ENCODE measurements around the gene ZNF599. TPM values are rescaled to one million over a fixed set of nuclear protein-coding genes. Genes with fewer than 3 reads are reported as not detected.

Gene ZNF599
- total RNA-seq, 2 experiments from 2014 or later = 2.0 to 2.9 TPM

DNA sequence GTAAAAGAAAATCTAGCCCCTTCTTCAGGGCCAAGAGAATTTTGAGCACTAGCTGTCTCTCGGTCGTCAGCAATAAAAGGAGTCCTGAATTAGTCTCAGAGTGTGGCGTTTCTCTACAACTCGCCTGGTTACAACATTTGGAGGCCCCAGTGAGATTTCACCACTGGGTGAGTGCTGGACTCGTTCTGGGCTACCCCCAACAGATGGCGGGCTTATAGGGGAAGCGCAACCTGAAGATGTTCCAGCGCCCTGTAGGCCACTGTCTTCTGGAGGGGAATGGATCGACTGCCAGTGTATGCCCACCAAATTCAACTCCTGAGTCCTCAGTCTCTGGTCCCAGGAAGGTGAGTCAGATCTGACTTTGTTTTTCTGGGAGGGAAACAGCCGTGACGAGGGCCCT lies 50.7 kb downstream of the ZNF599 start:
- H3K9me3 ChIP-seq (ENCODE audit: control insufficient read depth in 1 of 2, insufficient read depth in 1 of 2, low read length in 2 of 2) = no peaks in the 10 kb centered on the region
- Mint-ChIP-seq H3K27me3 (peaks cover 43% of the 10 kb centered on the region), H3K4me3 (no peak overlapping the region), H3K36me3 (ENCODE audit: low read depth) (no peaks in the 10 kb centered on the region), H3K27ac (no peak overlapping the region), H3K4me1 (ENCODE audit: low read depth) (no peaks in the 10 kb centered on the region), H3K9me3 (no peaks in the 10 kb centered on the region)
- H3K27ac ChIP-seq (ENCODE audit: low read depth in 1 of 2, low read length in 2 of 2) = no peak overlapping the region
- TF ChIP-seq, protein P1, sequence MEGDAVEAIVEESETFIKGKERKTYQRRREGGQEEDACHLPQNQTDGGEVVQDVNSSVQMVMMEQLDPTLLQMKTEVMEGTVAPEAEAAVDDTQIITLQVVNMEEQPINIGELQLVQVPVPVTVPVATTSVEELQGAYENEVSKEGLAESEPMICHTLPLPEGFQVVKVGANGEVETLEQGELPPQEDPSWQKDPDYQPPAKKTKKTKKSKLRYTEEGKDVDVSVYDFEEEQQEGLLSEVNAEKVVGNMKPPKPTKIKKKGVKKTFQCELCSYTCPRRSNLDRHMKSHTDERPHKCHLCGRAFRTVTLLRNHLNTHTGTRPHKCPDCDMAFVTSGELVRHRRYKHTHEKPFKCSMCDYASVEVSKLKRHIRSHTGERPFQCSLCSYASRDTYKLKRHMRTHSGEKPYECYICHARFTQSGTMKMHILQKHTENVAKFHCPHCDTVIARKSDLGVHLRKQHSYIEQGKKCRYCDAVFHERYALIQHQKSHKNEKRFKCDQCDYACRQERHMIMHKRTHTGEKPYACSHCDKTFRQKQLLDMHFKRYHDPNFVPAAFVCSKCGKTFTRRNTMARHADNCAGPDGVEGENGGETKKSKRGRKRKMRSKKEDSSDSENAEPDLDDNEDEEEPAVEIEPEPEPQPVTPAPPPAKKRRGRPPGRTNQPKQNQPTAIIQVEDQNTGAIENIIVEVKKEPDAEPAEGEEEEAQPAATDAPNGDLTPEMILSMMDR (IDR thresholded peaks at IDR 0.05) = no peak
- intact Hi-C loops (cut with DNase I, micrococcal nuclease) = no loop called here
- H3K4me1 ChIP-seq (ENCODE audit: insufficient read depth, low read length) = no peaks in the 10 kb centered on the region
- ATAC-seq (ENCODE audit: poor library complexity) = no peak
- DNase-seq = no peak
- POLR2A ChIA-PET = no interaction called here
- no peaks in the 10 kb centered on the region for H3K36me3 ChIP-seq (ENCODE audit: insufficient read depth, low read length)
- peaks cover 3 to 5% of the 10 kb centered on the region in 2 experiments for H3K27me3 ChIP-seq (ENCODE audit: control insufficient read depth in 1 of 2, insufficient read depth in 2 of 2, low read length in 2 of 2)
- H3K4me3 ChIP-seq (ENCODE audit: low read length) = no peak overlapping the region
- CTCF ChIA-PET = no interaction called here

DNA sequence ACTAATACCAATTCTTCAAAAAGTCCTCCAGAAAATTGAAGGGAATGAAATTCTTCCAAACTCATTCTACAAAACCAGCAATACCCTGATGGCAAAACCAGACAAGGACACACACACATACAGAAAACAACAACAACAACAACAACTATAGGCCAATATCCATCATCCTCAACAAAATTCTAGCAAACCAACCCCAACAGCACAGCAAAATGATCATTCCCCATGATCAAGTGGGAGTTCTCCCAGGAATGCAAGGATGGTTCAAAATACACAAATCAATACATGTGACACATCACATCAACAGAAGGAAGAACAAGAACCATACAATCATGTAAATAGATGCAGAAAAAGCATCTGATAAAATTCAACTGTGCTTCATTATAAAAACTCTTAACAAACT lies 57.7 kb downstream of the ZNF599 start:
- intact Hi-C loops (cut with DNase I, micrococcal nuclease) = no loop called here
- peaks cover 4 to 17% of the 10 kb centered on the region in 2 experiments for H3K9me3 ChIP-seq (ENCODE audit: control insufficient read depth in 1 of 2, insufficient read depth in 1 of 2, low read length in 2 of 2)
- TF ChIP-seq, protein P1 (IDR thresholded peaks at IDR 0.05) = no peak
- Mint-ChIP-seq H3K9me3 (peaks cover 6% of the 10 kb centered on the region), H3K4me3 (no peak overlapping the region), H3K27ac (no peak overlapping the region), H3K4me1 (ENCODE audit: low read depth) (no peaks in the 10 kb centered on the region), H3K36me3 (ENCODE audit: low read depth) (no peaks in the 10 kb centered on the region), H3K27me3 (peaks cover 43% of the 10 kb centered on the region)
- no peak overlapping the region for H3K27ac ChIP-seq (ENCODE audit: low read depth in 1 of 2, low read length in 2 of 2)
- no peak for DNase-seq
- CTCF ChIA-PET = no interaction called here
- no peak for ATAC-seq (ENCODE audit: poor library complexity)
- H3K36me3 ChIP-seq (ENCODE audit: insufficient read depth, low read length) = no peaks in the 10 kb centered on the region
- POLR2A ChIA-PET = no interaction called here
- no peak overlapping the region for H3K4me3 ChIP-seq (ENCODE audit: low read length)
- no peaks in the 10 kb centered on the region for H3K4me1 ChIP-seq (ENCODE audit: insufficient read depth, low read length)
- H3K27me3 ChIP-seq (ENCODE audit: control insufficient read depth in 1 of 2, insufficient read depth in 2 of 2, low read length in 2 of 2) = peaks cover 0 to 6% of the 10 kb centered on the region in 2 experiments

- no peak overlapping the region for H3K4me3 Mint-ChIP-seq
- Histone ChIP-seq H3K27ac (ENCODE audit: low read depth in 1 of 2, low read length in 2 of 2) (no peak overlapping the region), H3K4me1 (ENCODE audit: insufficient read depth, low read length) (no peaks in the 10 kb centered on the region), H3K27me3 (ENCODE audit: control insufficient read depth in 1 of 2, insufficient read depth in 2 of 2, low read length in 2 of 2) (peaks cover 0 to 8% of the 10 kb centered on the region in 2 experiments), H3K9me3 (ENCODE audit: control insufficient read depth in 1 of 2, insufficient read depth in 1 of 2, low read length in 2 of 2) (peaks cover 4 to 17% of the 10 kb centered on the region in 2 experiments), H3K36me3 (ENCODE audit: insufficient read depth, low read length) (no peaks in the 10 kb centered on the region), H3K4me3 (ENCODE audit: low read length) (no peak overlapping the region)
- H3K27ac Mint-ChIP-seq = no peak overlapping the region
- ATAC-seq (ENCODE audit: poor library complexity) = no peak
- ChIA-PET CTCF (interaction anchor here (0.7 to 2.1 kb wide), 2 partner anchors 40 to 73 kb away, joined by 3 to 21 read pairs; no protein-coding TSS in a partner anchor), POLR2A (no interaction called here)
- intact Hi-C loops (cut with DNase I, micrococcal nuclease) = loop anchor here (5.0 kb wide), 2 partner anchors 671 to 936 kb away; no protein-coding TSS in a partner anchor
- DNase-seq = no peak
- H3K27me3 Mint-ChIP-seq = peaks cover 43% of the 10 kb centered on the region
- H3K4me1 Mint-ChIP-seq (ENCODE audit: low read depth) = no peaks in the 10 kb centered on the region
- peaks cover 6% of the 10 kb centered on the region for H3K9me3 Mint-ChIP-seq
- no peaks in the 10 kb centered on the region for H3K36me3 Mint-ChIP-seq (ENCODE audit: low read depth)
- TF ChIP-seq, protein P1 (IDR thresholded peaks at IDR 0.05) = no peak
Measured at GRCh38 chr19:34713262-34713637, 59.8 kb downstream of the ZNF599 start.

All from CD4-positive, alpha-beta T cell (primary cell).